Lower leg skin (tissue), 3 donors: Measurements from ENCODE around the gene LRRC36.

Experiments
- CTCF ChIP-seq, 3 donors: fragments of 450-650 bp; IDR thresholded peaks; one replicate each; pipeline ENCODE4 v1.5.1; 2016; ENCODE audit warnings: antibody characterized with exemption in 3 of 3, mild to moderate bottlenecking in 3 of 3, moderate library complexity in 2 of 3
- POLR2A ChIP-seq, 2 donors: fragments of 450-650 bp; IDR thresholded peaks; one replicate each; pipeline ENCODE4 v1.6.1; 2016 to 2017; ENCODE audit warnings: antibody characterized with exemption in 2 of 2, mild to moderate bottlenecking in 1 of 2, moderate library complexity in 1 of 2

GRCh38 chr16:67326115-67326471 lies 522 bp upstream of the LRRC36 start:
- TF ChIP-seq CTCF (IDR thresholded peaks at IDR 0.05) (no peak), POLR2A (IDR thresholded peaks at IDR 0.05) (no peak)
